Measurements from ENCODE around the gene ABCG5. TPM values are rescaled to one million over a fixed set of nuclear protein-coding genes. Genes with fewer than 3 reads are reported as not detected.

The ABCG5 gene
- total and polyA plus RNA-seq, 2 of the 4 experiments (the other 2 are of a cell fraction), result not detected

- H3K4me2 ChIP-seq (ENCODE audit: low read depth, low read length), result no peak overlapping the region
- H2BK15ac ChIP-seq (ENCODE audit: low read depth, low read length), result no peak overlapping the region
- peaks cover 3% of the 10 kb centered on the region; the same call in 1 of the 2 replicates for H3K4me1 ChIP-seq (ENCODE audit: control insufficient read depth, insufficient read depth, low read length)
- no TSS peak for BruUV-seq (replicated peaks)
- H3K18ac ChIP-seq (ENCODE audit: low read depth, low read length), result no peak overlapping the region
- no peak overlapping the region for H3K23ac ChIP-seq (ENCODE audit: low read depth, low read length)
- DNase-seq (no peak), ATAC-seq (ENCODE audit: low read depth) (no peak)
- H2BK5ac ChIP-seq (ENCODE audit: low read depth, low read length, poor library complexity, severe bottlenecking), result no peak overlapping the region
- no peak overlapping the region for H3K14ac ChIP-seq (replicated peaks; ENCODE audit: low read depth, low read length)
- no peak overlapping the region for H2BK20ac ChIP-seq (ENCODE audit: low read depth, low read length)
- H4K91ac ChIP-seq (ENCODE audit: insufficient read depth, low read depth, low read length), result no peak overlapping the region
- no peak overlapping the region for H3K56ac ChIP-seq (ENCODE audit: extremely low read depth, insufficient read depth, low read length)
- no peak overlapping the region for H2AK9ac ChIP-seq (replicated peaks; ENCODE audit: low read depth, low read length, poor library complexity)
- no peak overlapping the region for H3K4me3 ChIP-seq (ENCODE audit: insufficient read depth, low read depth, low read length)
- H3K9me3 ChIP-seq (ENCODE audit: control insufficient read depth, insufficient read depth, low read length), result no peaks in the 10 kb centered on the region
- no peaks in the 10 kb centered on the region for H3K79me1 ChIP-seq (ENCODE audit: low read depth in 1 of 2, low read length in 2 of 2)
- H3K9ac ChIP-seq (ENCODE audit: low read depth, low read length), result no peak overlapping the region
- no peak overlapping the region for H2AFZ ChIP-seq (replicated peaks; ENCODE audit: low read length, poor library complexity)
- H2AK5ac ChIP-seq (ENCODE audit: low read depth, low read length), result no peak overlapping the region
- dilution Hi-C loops (cut with HindIII; ENCODE audit: low sequenced_read_pairs, unreplicated experiment) (no loop called here), intact Hi-C loops (cut with micrococcal nuclease) (no loop called here), in situ Hi-C loops (cut with MboI; ENCODE audit: low sequenced_read_pairs) (no loop called here)
- no peaks in the 10 kb centered on the region for H3K9me1 ChIP-seq (ENCODE audit: insufficient read depth, low read length)
- TF ChIP-seq CTCF (conservative IDR thresholded peaks at IDR 0.05; ENCODE audit: low read depth, low read length), result no peak
- no peak for TF ChIP-seq NFE2L2 (IDR thresholded peaks at IDR 0.05; ENCODE audit: low read depth, low read length)
- TF ChIP-seq CHD1 (IDR thresholded peaks at IDR 0.05; ENCODE audit: low read depth, low read length), result no peak
- TF ChIP-seq RFX5 (IDR thresholded peaks at IDR 0.05; ENCODE audit: low read depth, low read length), result no peak
- TF ChIP-seq MXI1 (IDR thresholded peaks at IDR 0.05; ENCODE audit: borderline replicate concordance, low read depth, low read length), result no peak
- TF ChIP-seq RCOR1 (IDR thresholded peaks at IDR 0.05; ENCODE audit: insufficient replicate concordance, low read length), result no peak
- no peak for TF ChIP-seq CEBPB (IDR thresholded peaks at IDR 0.05; ENCODE audit: low read depth, low read length)
- no peak for TF ChIP-seq RAD21 (IDR thresholded peaks at IDR 0.05; ENCODE audit: low read length)
- TF ChIP-seq SMC3 (IDR thresholded peaks at IDR 0.05; ENCODE audit: low read depth, low read length), result no peak
- TF ChIP-seq BHLHE40 (IDR thresholded peaks at IDR 0.05; ENCODE audit: low read depth, low read length), result no peak
- H3K27me3 ChIP-seq (ENCODE audit: control insufficient read depth, insufficient read depth, low read length), result no peaks in the 10 kb centered on the region
- H2BK120ac ChIP-seq (ENCODE audit: low read depth, low read length), result no peak overlapping the region
- H3K27ac ChIP-seq (ENCODE audit: insufficient read depth, low read length), result no peak overlapping the region
- no peak overlapping the region for H4K8ac ChIP-seq (ENCODE audit: low read depth in 2 of 2, low read length in 2 of 2)
- no peak overlapping the region for H3K4ac ChIP-seq (ENCODE audit: low read depth, low read length)
- ChIA-PET POLR2A (ENCODE audit: unreplicated experiment) (no interaction called here), CTCF (no interaction called here)
- no peak overlapping the region for H4K5ac ChIP-seq (ENCODE audit: low read depth, low read length)
- no peaks in the 10 kb centered on the region for H4K20me1 ChIP-seq (ENCODE audit: insufficient read depth, low read length)
- H3K36me3 ChIP-seq (ENCODE audit: control insufficient read depth, insufficient read depth, low read length), result no peaks in the 10 kb centered on the region
These were observed 50.7 kb downstream of the ABCG5 start for GRCh38 chr2:43787895-43788294.

Measured in IMR-90 (cell line).